MM.1S (cell line): ENCODE measurements around the gene NOD2.

Experiments used
- CTCF ChIP-seq: fragments of 300-600 bp; sonication (generic); IDR thresholded peaks from 2 replicates; pipeline ENCODE4 v1.5.1; 2016; ENCODE audit warnings: antibody characterized with exemption, low read length, mixed read lengths
- EZH2 ChIP-seq: fragments of 300-600 bp; sonication (generic); optimal IDR thresholded peaks from 2 replicates; pipeline ENCODE3; 2017; ENCODE audit warnings: low read depth, mild to moderate bottlenecking, antibody characterized with exemption, low read length, mixed read lengths
- EZH2phosphoT487 ChIP-seq: fragments of 300-600 bp; sonication (generic); IDR thresholded peaks from 2 replicates; pipeline ENCODE4 v1.6.1; 2018; ENCODE audit warnings: antibody characterized with exemption, low read length

- TF ChIP-seq CTCF (no peak), EZH2phosphoT487 (no peak), EZH2 (no peak)
Observed at GRCh38 chr16:50659806-50660205, 33.6 kb upstream of the NOD2 start.
